G401 (cell line): ENCODE measurements around the gene SIMC1. TPM values are rescaled to one million over a fixed set of nuclear protein-coding genes. Genes with fewer than 3 reads are reported as not detected.

ENCODE experiments used
- DNase-seq: peaks from one replicate; pipeline ENCODE4 v3.0.0-alpha.2; 2015; ENCODE audit warnings: low spot score
- in situ Hi-C: cut with HindIII; loops from 2 replicates; pipeline ENCODE4 v1.10.0; 2016; ENCODE audit warnings: low sequenced_read_pairs, mixed read lengths
- total RNA-seq: library from RNA; depleted of rRNA; stranded (reverse); fragments of >200 nt; shearing (Covaris generic); gene quantifications from 2 replicates; pipeline ENCODE4 v1.2.3, GENCODE V29; 2014

SIMC1 gene
- total RNA-seq, 1 experiment from 2014 or later, result 11.8 TPM

- peak; percentile 10 for DNase-seq
- in situ Hi-C loops, result no loop called here
These were observed 117.4 kb downstream of the SIMC1 start for GRCh38 chr5:176355400-176356178.

GRCh38 chr5:176356179-176356566, 117.9 kb downstream of the SIMC1 start:
- DNase-seq, result no peak
- in situ Hi-C loops, result no loop called here

GRCh38 chr5:176359658-176360057, 121.4 kb downstream of the SIMC1 start:
- in situ Hi-C loops, result no loop called here
- DNase-seq, result no peak

GRCh38 chr5:176360894-176361436, 122.7 kb downstream of the SIMC1 start:
- DNase-seq, result no peak
- in situ Hi-C loops, result no loop called here

- in situ Hi-C loops, result no loop called here
- peak; percentile 92 for DNase-seq
These were observed 123.4 kb downstream of the SIMC1 start, which contains the start of gene KIAA1191 for GRCh38 chr5:176361437-176362232. Gene KIAA1191, minus strand, starts transcription at chr5:176361764. Its CDS starts 2,256 bp downstream, at chr5:176359508.

- in situ Hi-C loops, result no loop called here
These were observed 123.9 kb downstream of the SIMC1 start for GRCh38 chr5:176362233-176362490.

GRCh38 chr5:176364765-176365350, 126.6 kb downstream of the SIMC1 start:
- peak; percentile 51 for DNase-seq
- in situ Hi-C loops, result no loop called here

More at GRCh38 chr5:176362233-176362490, 123.9 kb downstream of the SIMC1 start:
- DNase-seq, result no peak

- peak; percentile 26 for DNase-seq
These were observed 127.4 kb downstream of the SIMC1 start, which contains the start of gene ARL10 for GRCh38 chr5:176365351-176366231. Gene ARL10, plus strand, starts transcription at chr5:176365487. Its CDS starts 77 bp downstream, at chr5:176365564.

GRCh38 chr5:176366232-176366894, 128.1 kb downstream of the SIMC1 start:
- in situ Hi-C loops, result no loop called here
- DNase-seq, result no peak

More at GRCh38 chr5:176365351-176366231, 127.4 kb downstream of the SIMC1 start, which contains the start of gene ARL10:
- in situ Hi-C loops, result no loop called here

GRCh38 chr5:176368726-176369125, 130.5 kb downstream of the SIMC1 start:
- in situ Hi-C loops, result no loop called here
- no peak for DNase-seq

GRCh38 chr5:176369934-176370711, 131.9 kb downstream of the SIMC1 start:
- in situ Hi-C loops, result no loop called here
- no peak for DNase-seq

- in situ Hi-C loops, result no loop called here
- no peak for DNase-seq
These were observed 133.7 kb downstream of the SIMC1 start for GRCh38 chr5:176371621-176372539.

- no peak for DNase-seq
- in situ Hi-C loops, result no loop called here
These were observed 135.0 kb downstream of the SIMC1 start for GRCh38 chr5:176373100-176373818.

GRCh38 chr5:176379881-176380280, 141.7 kb downstream of the SIMC1 start:
- DNase-seq, result no peak
- in situ Hi-C loops, result no loop called here

GRCh38 chr5:176381423-176381822, 143.2 kb downstream of the SIMC1 start:
- no peak for DNase-seq
- in situ Hi-C loops, result no loop called here

GRCh38 chr5:176381979-176382378, 143.8 kb downstream of the SIMC1 start:
- in situ Hi-C loops, result no loop called here
- DNase-seq, result no peak
